Activated CD4-positive, alpha-beta T cell treated with anti-CD3 and anti-CD28 coated beads, Interleukin-2, amount 50 U/mL, for 16 hours (primary cell): ENCODE results near the gene AWAT2.
"Not testable (repeated sequence)": the region's sequence is repeated elsewhere in the genome, so short reads cannot be mapped to it uniquely, and the experiment has no call there.

Source experiments
- DNase-seq: peaks from one replicate; pipeline ENCODE4 v3.0.0-alpha.2; 2020

AWAT2 gene

DNA sequence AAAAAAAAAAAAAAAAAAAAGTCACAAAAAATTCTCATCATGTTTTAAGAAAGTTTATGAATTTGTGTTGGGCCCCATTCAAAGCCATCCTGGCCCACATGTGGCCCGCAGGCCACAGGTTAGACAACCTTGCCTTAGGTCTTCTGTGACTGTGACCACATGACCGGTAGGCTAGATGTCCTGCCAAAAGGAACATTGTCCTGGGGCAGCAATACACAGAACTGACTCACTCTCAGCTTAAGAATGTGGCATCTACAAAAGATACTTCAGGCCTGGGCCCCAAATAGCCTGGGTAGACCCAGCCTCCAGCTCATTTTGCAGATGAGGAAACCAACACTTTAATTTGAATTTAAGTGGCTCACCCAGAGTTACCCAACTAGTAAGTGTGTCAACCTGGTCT, 10.0 kb downstream of the AWAT2 start:
- no peak for DNase-seq

DNA sequence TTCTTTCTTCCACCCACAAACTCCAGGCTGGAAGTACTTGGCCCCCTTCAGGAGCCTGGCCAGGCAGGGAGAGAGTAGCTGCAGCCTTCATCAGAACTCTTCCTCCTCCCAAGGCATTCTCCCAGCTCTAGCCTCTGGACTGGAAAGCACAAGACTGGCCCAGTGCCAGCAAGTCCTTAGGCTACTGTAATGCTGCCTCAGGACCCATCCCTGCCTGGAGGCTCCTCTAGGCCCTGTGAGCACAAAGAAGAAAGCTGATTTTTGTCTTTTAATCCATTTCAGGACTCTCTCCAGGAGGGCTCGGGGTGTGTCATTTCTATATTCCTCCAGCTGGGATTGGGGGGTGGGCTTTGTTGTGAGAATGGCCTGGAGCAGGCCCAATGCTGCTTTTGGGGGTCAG, 10.8 kb downstream of the AWAT2 start:
- DNase-seq, result no peak

DNA sequence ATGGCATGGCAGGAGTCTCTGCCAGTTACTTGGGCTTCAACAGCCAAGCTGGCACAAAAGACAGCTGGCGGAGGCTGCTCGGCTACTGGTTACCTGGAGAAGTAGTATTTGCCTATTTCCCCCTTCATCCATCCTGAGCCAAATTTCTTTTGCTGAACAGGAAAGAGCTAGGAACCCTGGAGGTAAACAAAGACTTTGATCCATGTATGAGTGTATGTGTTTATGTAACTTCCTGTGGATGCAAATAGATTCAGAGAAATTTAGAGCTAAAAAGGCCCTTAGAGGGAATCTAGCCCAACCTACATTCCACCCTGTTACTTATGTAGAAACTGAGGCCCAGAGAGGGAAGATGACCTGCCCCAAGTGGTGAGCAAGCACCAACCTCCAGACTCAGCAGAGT, 11.2 kb downstream of the AWAT2 start:
- no peak for DNase-seq

DNA sequence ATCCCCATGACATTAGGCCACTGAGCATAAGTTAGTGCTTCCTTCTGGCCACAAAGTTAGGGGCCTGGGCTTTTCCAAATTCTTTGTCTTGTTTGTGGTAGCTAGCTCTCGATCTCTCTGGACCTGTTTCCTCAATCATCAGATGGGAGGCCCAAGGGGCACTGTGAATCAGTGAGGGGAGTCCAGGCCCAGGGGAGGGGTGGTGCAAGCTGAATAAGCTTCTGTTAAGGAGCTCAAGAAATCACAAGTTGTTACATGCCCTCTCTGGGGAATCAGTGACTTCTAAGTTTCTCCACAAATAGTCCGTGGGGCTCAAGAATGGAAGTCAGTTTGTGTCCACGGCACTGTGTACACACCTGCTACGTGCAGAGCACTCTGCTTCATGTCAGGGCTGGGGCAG, 15.1 kb downstream of the AWAT2 start:
- no peak for DNase-seq

DNA sequence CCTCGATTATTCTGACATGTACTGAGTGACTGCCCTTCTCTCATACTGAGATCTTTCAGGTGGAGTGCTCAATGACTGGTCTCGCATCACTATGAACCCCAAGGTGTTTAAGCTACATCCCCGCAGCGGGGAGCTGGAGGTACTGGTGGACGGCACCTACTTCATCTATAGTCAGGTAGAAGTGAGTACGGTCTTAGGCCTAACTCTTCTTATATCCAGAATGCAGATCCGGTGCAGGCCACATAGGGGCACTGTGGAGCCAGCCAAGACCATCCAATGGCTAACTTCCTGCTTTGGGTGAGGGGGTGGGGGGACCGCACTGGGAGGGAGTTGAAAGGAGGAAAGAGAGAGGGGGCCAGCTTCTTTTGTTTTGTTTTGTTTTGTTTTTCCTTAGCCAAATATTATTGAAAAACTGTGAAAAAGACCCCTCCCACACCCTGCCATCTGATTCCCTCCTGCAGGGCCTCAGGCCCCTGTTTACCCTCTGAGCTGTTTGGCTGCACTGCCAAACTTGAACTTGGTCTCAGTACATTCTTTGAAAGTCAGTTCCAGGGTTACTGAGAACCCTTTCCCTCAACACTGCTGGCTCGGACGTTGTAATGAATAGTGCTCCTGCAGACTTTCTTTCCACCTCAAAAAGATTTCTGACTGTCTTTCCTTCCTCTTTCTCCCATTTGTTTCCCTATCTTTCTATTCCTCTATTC, 16.2 kb downstream of the AWAT2 start:
- peak; percentile 34 for DNase-seq

DNA sequence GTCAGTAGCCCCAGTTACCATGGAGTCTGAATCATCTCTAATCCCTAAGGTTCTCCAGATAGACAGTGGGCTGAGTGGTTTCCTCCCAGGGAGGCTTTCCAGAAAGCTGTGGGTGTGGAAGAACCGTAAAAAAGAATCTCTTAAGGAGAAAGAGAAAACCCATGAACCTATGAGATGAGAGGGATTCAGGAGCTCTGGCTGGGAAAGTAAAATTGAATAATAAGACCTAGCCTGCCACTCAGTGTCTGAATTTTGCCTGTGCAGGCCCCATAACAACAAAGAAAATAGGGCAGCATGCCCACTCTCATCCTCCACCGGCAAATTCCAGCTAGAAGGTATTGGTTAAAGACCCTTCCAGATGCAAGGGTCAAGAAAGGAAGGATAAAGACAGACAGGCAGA, 16.9 kb downstream of the AWAT2 start:
- DNase-seq, result no peak

DNA sequence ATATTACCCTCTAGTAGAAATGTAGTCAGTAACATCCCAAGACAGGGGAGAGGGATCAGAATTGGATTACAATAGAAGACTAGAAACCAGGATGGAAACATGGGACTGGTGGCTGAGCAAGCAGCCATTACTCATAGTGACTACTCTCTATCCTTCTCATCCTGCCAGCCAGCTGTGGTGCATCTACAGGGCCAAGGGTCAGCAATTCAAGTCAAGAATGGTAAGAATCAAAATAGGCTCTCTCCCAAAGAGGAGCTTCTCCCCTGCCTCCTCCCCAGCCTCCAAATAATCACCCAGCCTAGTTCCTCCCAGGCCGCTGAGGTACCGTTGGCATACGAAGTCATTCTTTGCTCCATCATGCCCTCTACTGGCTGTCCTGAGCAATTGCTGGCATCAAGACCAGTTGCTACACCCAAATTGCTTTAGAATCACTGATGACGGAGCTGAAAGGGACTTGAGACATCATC, 19.4 kb downstream of the AWAT2 start:
- peak; percentile 71 for DNase-seq

DNA sequence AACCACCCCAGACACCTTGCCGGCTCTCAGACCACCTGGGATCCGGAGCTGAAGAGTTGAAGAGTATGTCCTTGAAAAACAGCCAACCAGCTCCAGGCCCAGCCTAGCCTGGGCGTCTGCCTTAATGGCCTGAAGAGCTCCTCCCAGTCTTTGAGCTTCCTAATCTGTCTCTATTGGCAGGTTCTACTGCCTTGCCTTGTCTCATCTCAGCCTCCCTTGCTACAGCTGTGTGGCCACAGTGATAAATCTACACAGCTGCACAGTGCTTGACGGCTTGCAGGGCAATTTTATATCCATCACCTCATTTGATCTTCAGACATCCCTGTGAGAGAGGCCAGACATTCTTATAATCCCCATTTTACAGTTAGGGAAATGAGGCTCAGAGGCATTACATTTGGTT, 19.9 kb downstream of the AWAT2 start:
- DNase-seq, result no peak

DNA sequence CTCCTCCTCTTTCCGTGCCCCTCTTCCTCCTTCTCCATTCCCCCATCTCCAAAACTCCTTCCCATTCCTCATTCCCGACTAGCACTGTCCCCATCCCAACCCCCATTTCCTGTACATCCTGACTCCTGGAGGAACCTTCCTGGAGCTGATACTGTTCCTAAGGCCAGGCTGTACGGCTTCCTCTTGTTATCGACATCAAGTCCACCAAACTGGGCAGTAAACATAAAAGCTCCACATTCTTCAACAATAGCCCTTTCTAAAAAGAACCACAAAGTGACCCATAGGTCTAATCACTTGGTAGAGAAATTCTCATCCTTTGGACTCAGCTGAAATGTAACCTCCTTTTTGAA, 22.9 kb downstream of the AWAT2 start:
- no peak for DNase-seq

DNA sequence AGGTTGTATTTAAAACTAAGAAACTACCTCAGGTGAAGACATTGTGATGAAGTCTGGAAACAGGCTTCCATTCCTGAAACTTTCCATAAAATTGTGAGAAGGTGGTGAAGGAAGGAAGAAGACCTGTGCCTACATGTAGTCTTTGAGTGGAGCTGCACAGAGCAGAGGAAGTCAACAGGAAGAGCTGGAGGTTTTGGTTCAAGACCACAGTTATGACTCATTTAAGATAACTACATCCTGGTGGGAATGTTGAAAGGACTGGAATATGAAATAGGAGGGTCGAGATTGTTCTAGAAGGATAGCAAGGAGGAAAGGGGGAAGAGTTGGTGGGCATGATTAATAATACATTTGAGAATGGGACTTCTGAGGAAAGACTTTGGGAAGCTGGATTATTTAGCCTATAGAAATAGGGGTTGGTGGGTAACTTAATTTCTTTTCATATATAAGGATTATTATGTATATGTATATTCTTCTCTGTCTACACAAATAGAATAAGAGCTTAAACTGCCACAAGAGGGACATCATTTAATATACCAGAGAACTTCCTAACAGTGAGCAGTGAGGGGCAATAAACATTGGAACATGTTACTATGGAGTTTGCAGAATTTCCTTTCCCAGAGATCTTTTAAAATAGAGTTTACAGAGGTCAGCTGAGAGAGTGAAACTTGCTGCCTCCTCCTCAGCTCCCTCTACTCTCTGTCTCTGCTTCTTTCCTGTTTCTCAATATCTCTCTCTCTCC, 23.5 kb downstream of the AWAT2 start:
- DNase-seq, result no peak

DNA sequence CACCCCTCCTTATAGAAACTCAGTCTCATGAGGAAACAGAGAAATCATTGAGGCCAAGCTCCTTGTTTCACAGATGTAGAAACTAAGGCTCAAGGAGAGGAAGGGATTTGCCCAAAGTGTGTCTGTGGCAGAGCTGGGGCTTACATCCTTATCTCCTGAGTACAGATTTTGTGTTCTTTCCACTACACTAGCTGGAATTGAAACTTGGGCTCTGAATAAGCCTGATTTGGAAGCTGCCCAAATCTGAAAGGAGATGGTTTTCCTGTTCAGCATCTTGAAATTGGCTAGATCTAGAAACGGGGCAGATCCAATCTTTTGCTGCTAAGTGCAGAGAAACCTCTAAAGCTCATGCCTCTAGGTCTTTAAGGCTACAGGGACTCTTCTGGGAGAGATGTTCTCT, 24.3 kb downstream of the AWAT2 start:
- no peak for DNase-seq

DNA sequence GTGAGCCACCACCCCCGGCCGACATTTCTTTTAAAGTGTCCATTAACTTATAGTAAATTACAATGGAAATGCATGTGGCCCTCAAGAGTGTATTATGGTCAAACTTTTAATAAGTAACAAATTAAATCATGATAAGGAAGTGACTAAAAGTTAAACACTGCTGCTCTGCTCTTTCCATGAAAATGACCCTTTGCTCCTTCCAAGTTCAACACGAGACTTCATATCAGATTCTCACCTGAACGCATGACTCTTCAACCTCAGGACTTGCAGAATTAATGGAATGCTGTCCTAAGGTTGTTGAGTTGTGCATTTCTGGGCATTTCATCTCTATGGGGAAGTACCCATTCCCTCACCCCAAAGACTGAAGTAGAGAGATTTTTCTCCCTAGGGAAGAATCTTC, 27.1 kb downstream of the AWAT2 start:
- DNase-seq, result no peak

DNA sequence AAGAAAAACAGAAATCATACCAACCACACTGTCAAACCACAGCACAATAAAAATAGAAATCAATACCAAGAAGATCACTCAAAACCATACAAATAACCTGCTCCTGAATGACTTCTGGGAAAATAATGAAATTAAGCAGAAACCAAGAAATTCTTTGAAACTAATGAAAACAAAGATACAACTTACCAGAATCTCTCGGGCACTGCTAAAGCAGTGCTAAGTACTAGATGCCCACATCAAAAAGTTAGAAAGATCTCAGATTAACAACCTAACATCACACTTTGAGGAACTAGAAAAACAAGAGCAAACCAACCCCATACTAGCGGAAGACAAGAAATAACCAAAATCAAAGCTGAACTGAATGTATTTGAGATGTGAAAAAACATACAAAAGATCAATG, 33.2 kb downstream of the AWAT2 start:
- peak; percentile 12 for DNase-seq

DNA sequence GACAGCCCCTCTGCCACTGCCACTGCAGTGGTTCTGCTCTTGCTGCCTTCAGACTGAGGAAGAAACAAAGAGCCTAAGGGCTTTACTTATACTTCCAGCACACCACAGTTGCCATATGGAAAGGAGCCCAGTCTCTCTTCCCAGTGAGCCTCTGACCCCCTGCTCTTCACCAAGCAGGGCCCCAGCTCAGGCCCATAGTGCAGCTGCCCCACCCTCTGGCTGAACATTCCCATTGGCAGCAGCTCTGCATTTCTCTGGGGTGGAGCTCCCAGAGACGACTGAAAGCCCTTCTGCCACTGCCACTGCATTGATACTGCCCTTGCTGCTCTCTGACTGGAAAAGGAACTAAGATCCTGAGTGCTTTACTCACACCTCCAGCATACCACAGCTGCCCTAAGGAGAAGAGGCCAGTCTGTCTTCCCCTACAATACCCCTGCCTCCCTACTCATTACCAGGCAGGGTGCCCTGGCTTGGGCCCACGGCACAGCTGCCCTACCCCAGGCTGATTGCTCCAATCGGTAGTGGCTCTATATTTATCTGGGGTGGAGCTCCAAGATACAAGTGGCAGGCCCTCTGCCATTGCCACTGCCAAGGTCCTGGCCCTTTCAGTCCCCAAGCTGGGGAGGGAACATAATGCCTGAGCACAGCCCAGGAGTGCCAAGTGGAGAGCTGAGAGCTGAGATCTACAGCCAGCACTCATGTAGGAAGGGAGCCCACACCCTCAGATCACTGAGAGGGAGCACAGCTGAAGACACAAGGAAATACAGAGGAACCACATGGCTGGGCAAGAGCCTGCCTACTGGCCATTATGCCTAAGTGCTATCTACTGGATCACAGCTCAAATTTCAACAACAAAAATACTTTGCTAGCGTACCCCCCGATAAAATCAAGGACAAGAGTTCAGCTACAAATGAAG, 36.0 kb downstream of the AWAT2 start:
- no peak for DNase-seq

DNA sequence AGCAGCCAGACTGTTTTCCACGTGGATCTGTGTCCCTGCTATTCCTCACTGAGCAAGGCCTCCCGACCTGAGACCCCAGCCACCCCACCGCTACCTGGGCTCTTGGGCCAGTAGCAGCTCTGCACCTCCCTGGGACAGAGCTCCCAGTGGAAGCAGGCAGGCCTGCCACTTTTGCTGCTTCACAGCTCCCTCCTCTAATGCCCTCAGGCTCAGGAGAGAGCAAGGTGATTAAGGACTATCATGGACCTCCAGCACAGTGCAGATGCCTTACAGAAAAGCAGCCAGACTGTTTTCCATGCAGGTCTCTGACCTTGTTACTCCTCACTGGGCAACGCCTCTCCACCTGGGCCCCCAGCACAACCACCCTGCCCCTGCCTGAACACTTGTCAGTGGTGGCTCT, 37.0 kb downstream of the AWAT2 start:
- no peak for DNase-seq

DNA sequence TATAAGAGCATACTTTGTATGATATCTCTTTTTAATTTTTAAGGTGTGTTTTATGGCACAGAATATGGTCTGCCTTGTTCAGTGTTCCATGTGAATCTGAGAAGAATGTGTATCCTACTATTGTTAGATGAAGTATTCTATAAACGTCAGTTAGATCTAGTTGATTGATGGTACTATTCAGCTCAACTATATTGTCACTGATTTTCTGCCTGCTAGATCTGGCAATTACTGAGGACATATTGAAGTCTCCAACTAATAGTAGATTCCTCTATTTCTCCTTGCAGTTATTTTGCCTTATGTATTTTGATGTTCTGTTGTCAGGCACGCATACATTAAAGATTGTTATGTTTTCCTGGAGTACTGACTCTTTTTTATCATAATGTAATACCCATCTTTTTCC, 39.8 kb downstream of the AWAT2 start:
- no peak for DNase-seq

DNA sequence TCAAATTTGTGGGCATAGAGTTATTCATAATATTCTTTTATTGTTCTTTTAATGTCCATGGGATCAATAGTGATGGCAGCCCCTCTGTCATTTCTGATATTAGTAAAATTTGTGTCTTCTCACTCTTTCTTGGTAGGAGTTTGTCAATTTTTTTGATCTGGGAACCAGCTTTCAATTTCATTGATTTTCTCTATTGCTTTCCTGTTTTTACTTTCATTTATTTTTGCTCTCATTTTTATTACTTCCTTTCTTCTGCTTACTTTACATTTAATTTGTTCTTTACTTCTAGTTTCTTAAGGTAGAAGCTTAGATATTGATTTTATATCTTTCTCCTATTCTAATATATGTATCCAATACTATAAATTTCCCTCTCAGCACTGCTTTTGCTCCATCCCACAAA, 40.7 kb downstream of the AWAT2 start:
- no peak for DNase-seq

DNA sequence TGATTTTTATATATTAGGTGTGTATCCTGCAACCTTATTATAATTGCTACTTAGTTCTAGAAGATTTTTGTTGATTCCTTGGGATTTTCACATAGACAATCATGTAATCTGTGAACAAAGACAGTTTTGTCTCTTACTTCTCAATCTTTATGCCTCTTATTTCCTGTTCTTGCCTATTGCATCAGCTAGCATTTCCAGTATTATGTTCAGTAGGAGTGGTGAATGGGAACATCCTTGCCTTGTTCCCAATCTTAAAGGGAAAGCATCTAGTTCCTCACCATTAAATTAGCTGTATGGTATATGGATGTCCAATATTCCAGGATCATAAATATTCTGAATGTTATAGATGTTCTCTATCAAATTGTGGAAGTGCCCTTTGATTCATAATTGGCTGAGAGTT, 41.8 kb downstream of the AWAT2 start:
- DNase-seq, result no peak

DNA sequence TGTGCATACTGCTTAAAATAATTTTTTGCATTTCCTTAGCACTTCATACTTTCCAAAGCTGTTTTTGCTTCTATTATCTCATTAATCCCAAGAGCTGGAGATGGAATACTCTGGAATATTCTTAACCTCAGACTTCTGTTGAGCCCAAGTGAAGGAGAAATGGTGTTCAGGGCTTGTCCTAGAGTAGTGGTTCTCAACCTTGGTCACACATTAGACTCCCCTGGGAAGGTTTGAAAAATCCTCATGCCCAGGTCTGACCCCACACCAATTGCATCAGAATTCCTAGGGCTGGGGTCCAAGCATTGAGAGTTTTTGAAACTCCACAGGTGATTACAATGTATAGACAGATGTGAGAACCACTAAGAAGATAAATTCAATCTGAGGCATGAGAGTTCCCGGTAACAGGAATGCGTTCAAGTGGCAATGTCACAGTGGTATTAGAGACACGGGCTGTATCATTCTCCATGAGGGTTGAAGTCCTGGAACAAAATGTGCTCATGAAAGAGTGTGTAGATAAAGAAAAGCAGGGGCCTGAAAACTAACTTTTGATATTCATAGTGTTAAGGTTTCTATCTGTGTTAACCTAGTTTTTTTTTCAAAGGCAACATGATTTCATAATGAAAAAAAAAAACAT, 47.9 kb downstream of the AWAT2 start:
- DNase-seq, result no peak

DNA sequence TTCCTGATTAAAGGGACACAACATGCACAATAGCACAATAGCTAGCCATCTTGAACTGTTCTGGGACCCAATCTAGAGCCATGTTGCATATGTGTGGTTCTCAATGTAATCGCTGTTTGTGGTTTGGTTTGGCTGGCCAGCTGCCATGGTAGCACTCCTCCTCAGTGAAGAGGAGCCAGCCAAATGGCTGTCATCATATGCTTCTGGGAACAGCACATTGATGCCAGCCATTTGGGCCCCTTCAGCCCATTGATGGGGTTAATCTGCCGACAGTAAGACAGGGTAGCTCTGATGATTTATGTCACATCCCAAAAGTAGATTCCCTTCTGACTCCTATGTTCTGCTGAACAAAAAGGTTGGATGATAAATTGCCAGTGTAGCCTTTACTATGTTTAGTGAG, 48.5 kb downstream of the AWAT2 start:
- no peak for DNase-seq

DNA sequence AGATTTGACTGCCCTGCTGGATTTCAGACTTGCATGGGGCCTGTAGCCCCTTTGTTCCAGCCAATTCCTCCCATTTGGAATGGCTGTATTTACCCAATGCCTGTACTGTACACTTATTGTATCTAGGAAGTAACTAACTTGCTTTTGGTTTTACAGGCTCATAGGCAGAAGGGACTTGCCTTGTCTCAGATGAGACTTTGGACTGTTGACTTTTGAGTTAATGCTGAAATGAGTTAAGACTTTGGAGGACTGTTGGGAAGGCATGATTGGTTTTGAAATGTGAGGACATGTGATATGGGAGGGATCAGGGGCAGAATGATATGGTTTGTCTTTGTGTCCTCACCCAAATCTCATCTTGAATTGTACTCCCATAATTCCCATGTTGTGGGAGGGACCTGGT, 51.4 kb downstream of the AWAT2 start:
- DNase-seq, result not testable (repeated sequence)

DNA sequence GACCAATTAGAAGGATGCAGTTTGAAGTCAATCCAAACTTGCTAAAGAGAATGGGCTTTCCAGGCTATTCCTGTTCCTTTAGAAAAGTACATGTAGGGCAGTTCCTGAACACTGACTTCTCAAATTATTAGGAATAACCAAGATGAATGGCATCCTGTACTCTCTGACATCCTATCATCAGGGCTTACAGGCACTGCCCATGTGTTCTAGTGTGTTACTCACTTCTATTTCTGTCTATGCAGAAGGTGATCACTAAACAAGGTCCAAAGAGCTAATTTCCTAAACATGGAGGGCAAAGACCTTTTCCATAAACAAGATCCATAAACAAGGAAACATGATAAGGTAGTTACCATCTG, 53.6 kb downstream of the AWAT2 start:
- DNase-seq, result no peak

DNA sequence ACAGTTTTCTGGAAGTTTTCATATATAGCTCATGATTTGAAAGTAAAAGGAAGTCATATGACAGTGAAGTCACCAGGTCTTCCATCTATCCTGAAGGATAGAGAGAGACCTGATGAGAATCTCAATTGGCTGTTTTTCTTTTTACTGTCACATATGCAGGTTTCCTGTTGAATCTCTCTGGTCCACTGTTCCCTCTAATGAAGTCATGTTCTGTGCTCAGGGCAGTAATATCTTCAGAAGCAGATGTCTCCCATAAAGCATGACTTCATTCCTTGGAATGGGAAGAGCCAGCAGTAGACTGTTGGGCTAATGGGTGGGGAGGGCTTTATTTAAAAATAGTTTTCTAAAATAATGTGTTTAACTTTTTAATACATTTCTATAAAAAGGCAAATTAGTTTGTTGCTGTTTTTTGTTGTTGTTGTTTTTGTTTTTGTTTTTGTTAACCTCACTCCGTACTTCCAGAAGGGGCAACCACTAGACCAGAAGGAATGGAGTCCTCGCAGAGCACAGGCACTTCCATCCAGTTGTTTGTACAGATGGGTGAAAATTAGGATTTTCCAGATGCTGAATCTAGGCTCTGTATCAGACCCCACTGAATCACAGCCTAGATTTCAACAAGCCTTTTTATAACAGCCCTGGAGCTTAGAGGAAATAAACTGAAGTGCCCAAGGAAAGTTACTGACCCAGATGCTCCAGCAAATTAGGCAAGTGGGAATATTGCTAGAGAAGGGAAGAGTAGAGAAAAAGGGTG, 54.2 kb downstream of the AWAT2 start:
- DNase-seq, result no peak
